OCI-LY3 (cell line): ENCODE measurements around the gene CAPN10.

ENCODE experiments used
- EZH2phosphoT487 ChIP-seq: fragments of 200-600 bp; shearing (Covaris generic); IDR thresholded peaks from 2 replicates; pipeline ENCODE4 v1.6.1; 2018; ENCODE audit warnings: antibody characterized with exemption, mixed run types, low read depth
- TF ChIP-seq, protein P1 (sequence below): fragments of 200-600, 300-600 bp; sonication (generic); IDR thresholded peaks from 2 replicates; pipeline ENCODE4 v1.5.1; 2014; ENCODE audit warnings: antibody characterized with exemption, low read length, low read depth

DNA sequence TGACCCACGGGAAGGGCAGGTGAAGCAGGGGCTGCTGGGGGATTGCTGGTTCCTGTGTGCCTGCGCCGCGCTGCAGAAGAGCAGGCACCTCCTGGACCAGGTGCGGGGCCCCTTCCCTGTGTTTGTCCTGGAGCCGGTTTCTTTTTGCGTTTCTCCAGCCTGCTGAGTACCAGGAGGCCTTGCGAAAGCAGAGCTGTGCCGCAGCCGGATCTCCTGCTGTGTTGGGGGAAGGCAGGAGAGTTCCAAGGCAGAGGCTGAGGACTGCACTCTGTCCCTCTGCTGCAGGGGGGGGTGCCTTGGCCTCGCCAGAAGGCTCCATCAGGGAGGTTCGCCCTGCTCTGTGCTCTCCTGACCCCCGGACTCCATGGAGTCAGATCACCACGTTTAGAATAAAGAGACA lies 2.8 kb downstream of the CAPN10 start:
- TF ChIP-seq, protein P1, sequence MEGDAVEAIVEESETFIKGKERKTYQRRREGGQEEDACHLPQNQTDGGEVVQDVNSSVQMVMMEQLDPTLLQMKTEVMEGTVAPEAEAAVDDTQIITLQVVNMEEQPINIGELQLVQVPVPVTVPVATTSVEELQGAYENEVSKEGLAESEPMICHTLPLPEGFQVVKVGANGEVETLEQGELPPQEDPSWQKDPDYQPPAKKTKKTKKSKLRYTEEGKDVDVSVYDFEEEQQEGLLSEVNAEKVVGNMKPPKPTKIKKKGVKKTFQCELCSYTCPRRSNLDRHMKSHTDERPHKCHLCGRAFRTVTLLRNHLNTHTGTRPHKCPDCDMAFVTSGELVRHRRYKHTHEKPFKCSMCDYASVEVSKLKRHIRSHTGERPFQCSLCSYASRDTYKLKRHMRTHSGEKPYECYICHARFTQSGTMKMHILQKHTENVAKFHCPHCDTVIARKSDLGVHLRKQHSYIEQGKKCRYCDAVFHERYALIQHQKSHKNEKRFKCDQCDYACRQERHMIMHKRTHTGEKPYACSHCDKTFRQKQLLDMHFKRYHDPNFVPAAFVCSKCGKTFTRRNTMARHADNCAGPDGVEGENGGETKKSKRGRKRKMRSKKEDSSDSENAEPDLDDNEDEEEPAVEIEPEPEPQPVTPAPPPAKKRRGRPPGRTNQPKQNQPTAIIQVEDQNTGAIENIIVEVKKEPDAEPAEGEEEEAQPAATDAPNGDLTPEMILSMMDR = no peak
- TF ChIP-seq EZH2phosphoT487 = no peak
